K562 (cell line): ENCODE data around the gene CD3D. TPM values are rescaled to one million over a fixed set of nuclear protein-coding genes. Genes with fewer than 3 reads are reported as not detected.
A peak's percentile ranks its signal among the peaks of the same experiment; 100 is the strongest.

Source experiments
- CREB1 ChIP-seq, 2 experiments: sonication (generic) in 1 of 2; formaldehyde crosslinking in 1 of 2; IDR thresholded peaks; 2 replicates each; pipeline versions ENCODE4 v1.6.1 to v1.8.0; 2012 to 2022; ENCODE audit warnings: inconsistent platforms in 1 of 2, mild to moderate bottlenecking in 1 of 2, missing genetic modification reagents in 1 of 2, moderate library complexity in 1 of 2
- CREBBP ChIP-seq: IDR thresholded peaks from one replicate; pipeline ENCODE4 v1.6.1; 2012; ENCODE audit warnings: low read depth, mild to moderate bottlenecking, control low read depth, inconsistent platforms, low read length
- CREM ChIP-seq: IDR thresholded peaks from 2 replicates; pipeline ENCODE4 v1.6.1; 2014; ENCODE audit warnings: antibody characterized with exemption, low read depth
- ELF4 ChIP-seq: fragments of 450-650 bp; formaldehyde crosslinking; IDR thresholded peaks from 2 replicates; pipeline ENCODE4 v1.4.0; 2022; ENCODE audit warnings: missing genetic modification characterization
- LARP7 ChIP-seq: fragments of 450-650 bp; IDR thresholded peaks from 2 replicates; pipeline ENCODE4 v1.6.1; 2016
- MAFF ChIP-seq: IDR thresholded peaks from 2 replicates; pipeline ENCODE4 v1.6.1; 2012; ENCODE audit warnings: low read length, improper control_type of control experiment
- MTF1 ChIP-seq: fragments of 250-450 bp; sonication (Bioruptor Pico); IDR thresholded peaks from 2 replicates; pipeline ENCODE4 v1.9.0; 2021; ENCODE audit warnings: moderate library complexity, mild to moderate bottlenecking, inconsistent platforms, borderline replicate concordance
- PHF8 ChIP-seq: fragments of 200-600 bp; sonication (generic); IDR thresholded peaks from 2 replicates; pipeline ENCODE4 v1.6.1; 2012; ENCODE audit warnings: mixed run types, mild to moderate bottlenecking, inconsistent platforms, low read length, moderate library complexity, borderline replicate concordance
- RBFOX2 ChIP-seq: fragments of 200-400 bp; formaldehyde crosslinking; IDR thresholded peaks from 2 replicates; pipeline ENCODE4 v1.6.1; 2017; ENCODE audit warnings: low read depth, mild to moderate bottlenecking, low read length, moderate library complexity
- ZNF324 ChIP-seq: fragments of 250-450 bp; sonication (Bioruptor Pico); IDR thresholded peaks from 2 replicates; pipeline ENCODE4 v1.4.0; 2020; ENCODE audit warnings: mild to moderate bottlenecking
- ZNF354B ChIP-seq: fragments of 250-450 bp; sonication (Bioruptor Pico); IDR thresholded peaks from 2 replicates; pipeline ENCODE4 v1.4.0; 2020
- polyA plus RNA-seq, 8 experiments: library from polyadenylated mRNA; depleted of rRNA in 4 of 8; stranded (reverse) in 5 of 8; unstranded in 3 of 8; fragments of >200 nt; fragmentation: Nextera tagmentation in 2 of 8; fragmentation: Illumina TruSeq in 1 of 8; extraction: Ambion mirVana in 2 of 8; extraction: Trizol in 1 of 8; gene quantifications; 2 replicates each; pipeline versions ENCODE4 v1.2.1 to v1.2.3, GENCODE V29; 2011 to 2014; ENCODE audit warnings: inconsistent platforms in 1 of 8, missing spikeins in 1 of 8
- total RNA-seq, 7 experiments: library from RNA; depleted of rRNA in 6 of 7; stranded (reverse); fragments of >200 nt in 6 of 7; fragmentation: Illumina TruSeq in 2 of 7; extraction: Trizol in 2 of 7; gene quantifications; 2 replicates each; pipeline versions ENCODE4 v1.2.1 to v1.2.3, GENCODE V29; 2011 to 2021; ENCODE audit warnings: low replicate concordance in 1 of 7
- TF ChIP-seq, protein P1 (sequence below): fragments of 450-650 bp; IDR thresholded peaks from 2 replicates; pipeline ENCODE4 v1.6.1; 2016; ENCODE audit warnings: mild to moderate bottlenecking, moderate library complexity
- TF ChIP-seq, protein P2 (sequence below): sonication (generic); formaldehyde crosslinking; IDR thresholded peaks from 2 replicates; pipeline ENCODE4 v1.8.0; 2022; ENCODE audit warnings: mild to moderate bottlenecking, missing genetic modification reagents
- TF ChIP-seq, protein P3 (sequence below): fragments of 250-450 bp; sonication (Bioruptor Pico); IDR thresholded peaks from 2 replicates; pipeline ENCODE4 v1.8.0; 2021; ENCODE audit warnings: borderline replicate concordance, mild to moderate bottlenecking, moderate library complexity; ENCODE audit not compliant: poor library complexity, severe bottlenecking
- TF ChIP-seq, protein P4 (sequence below): fragments of 250-450 bp; sonication (Bioruptor Pico); IDR thresholded peaks from 2 replicates; pipeline ENCODE4 v1.8.0; 2021; ENCODE audit warnings: moderate library complexity, mild to moderate bottlenecking, inconsistent platforms

The CD3D gene
- total and polyA plus RNA-seq, 9 of the 15 experiments (the other 6 are each of a cell fraction or from before 2014, with no cell fraction given) = 36.2 to 238 (median 67.1) TPM

DNA sequence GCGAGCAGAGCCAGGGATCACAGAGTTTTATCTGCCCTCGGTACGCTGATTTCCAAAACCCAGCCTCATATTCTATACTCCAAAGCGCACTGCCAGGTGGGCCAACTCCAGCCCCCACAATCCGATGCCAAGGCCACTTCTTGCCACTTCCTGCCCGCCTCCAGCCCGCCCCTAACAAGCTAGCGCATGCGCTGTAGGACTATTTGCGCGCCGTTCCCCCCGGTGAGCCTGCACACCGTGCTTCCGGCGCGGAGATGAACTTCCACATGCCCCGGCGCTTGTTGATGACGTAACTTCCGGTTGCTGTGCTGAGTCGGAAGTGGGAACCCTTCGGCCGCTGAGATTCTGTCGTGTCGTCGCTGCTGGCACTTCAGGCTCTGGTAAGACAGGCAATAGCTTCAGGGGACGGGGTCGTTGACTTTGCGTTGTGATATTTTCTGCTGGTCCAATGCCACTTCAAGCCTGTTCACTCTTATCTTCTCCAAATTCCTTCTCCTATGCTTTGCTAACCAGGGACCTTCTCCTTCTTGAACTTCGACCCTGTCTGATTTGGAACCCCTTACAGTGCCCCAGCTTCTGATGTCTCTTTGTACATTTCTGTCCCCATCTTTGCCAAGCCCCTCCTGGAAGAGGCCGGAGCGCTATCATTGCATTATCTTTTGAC lies 16.9 kb upstream of the CD3D start, which contains the start of gene UBE4A (continued):
- TF ChIP-seq, protein P1, sequence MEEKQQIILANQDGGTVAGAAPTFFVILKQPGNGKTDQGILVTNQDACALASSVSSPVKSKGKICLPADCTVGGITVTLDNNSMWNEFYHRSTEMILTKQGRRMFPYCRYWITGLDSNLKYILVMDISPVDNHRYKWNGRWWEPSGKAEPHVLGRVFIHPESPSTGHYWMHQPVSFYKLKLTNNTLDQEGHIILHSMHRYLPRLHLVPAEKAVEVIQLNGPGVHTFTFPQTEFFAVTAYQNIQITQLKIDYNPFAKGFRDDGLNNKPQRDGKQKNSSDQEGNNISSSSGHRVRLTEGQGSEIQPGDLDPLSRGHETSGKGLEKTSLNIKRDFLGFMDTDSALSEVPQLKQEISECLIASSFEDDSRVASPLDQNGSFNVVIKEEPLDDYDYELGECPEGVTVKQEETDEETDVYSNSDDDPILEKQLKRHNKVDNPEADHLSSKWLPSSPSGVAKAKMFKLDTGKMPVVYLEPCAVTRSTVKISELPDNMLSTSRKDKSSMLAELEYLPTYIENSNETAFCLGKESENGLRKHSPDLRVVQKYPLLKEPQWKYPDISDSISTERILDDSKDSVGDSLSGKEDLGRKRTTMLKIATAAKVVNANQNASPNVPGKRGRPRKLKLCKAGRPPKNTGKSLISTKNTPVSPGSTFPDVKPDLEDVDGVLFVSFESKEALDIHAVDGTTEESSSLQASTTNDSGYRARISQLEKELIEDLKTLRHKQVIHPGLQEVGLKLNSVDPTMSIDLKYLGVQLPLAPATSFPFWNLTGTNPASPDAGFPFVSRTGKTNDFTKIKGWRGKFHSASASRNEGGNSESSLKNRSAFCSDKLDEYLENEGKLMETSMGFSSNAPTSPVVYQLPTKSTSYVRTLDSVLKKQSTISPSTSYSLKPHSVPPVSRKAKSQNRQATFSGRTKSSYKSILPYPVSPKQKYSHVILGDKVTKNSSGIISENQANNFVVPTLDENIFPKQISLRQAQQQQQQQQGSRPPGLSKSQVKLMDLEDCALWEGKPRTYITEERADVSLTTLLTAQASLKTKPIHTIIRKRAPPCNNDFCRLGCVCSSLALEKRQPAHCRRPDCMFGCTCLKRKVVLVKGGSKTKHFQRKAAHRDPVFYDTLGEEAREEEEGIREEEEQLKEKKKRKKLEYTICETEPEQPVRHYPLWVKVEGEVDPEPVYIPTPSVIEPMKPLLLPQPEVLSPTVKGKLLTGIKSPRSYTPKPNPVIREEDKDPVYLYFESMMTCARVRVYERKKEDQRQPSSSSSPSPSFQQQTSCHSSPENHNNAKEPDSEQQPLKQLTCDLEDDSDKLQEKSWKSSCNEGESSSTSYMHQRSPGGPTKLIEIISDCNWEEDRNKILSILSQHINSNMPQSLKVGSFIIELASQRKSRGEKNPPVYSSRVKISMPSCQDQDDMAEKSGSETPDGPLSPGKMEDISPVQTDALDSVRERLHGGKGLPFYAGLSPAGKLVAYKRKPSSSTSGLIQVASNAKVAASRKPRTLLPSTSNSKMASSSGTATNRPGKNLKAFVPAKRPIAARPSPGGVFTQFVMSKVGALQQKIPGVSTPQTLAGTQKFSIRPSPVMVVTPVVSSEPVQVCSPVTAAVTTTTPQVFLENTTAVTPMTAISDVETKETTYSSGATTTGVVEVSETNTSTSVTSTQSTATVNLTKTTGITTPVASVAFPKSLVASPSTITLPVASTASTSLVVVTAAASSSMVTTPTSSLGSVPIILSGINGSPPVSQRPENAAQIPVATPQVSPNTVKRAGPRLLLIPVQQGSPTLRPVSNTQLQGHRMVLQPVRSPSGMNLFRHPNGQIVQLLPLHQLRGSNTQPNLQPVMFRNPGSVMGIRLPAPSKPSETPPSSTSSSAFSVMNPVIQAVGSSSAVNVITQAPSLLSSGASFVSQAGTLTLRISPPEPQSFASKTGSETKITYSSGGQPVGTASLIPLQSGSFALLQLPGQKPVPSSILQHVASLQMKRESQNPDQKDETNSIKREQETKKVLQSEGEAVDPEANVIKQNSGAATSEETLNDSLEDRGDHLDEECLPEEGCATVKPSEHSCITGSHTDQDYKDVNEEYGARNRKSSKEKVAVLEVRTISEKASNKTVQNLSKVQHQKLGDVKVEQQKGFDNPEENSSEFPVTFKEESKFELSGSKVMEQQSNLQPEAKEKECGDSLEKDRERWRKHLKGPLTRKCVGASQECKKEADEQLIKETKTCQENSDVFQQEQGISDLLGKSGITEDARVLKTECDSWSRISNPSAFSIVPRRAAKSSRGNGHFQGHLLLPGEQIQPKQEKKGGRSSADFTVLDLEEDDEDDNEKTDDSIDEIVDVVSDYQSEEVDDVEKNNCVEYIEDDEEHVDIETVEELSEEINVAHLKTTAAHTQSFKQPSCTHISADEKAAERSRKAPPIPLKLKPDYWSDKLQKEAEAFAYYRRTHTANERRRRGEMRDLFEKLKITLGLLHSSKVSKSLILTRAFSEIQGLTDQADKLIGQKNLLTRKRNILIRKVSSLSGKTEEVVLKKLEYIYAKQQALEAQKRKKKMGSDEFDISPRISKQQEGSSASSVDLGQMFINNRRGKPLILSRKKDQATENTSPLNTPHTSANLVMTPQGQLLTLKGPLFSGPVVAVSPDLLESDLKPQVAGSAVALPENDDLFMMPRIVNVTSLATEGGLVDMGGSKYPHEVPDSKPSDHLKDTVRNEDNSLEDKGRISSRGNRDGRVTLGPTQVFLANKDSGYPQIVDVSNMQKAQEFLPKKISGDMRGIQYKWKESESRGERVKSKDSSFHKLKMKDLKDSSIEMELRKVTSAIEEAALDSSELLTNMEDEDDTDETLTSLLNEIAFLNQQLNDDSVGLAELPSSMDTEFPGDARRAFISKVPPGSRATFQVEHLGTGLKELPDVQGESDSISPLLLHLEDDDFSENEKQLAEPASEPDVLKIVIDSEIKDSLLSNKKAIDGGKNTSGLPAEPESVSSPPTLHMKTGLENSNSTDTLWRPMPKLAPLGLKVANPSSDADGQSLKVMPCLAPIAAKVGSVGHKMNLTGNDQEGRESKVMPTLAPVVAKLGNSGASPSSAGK = no peak; the same call in 1 of the 2 replicates
- TF ChIP-seq, protein P2, sequence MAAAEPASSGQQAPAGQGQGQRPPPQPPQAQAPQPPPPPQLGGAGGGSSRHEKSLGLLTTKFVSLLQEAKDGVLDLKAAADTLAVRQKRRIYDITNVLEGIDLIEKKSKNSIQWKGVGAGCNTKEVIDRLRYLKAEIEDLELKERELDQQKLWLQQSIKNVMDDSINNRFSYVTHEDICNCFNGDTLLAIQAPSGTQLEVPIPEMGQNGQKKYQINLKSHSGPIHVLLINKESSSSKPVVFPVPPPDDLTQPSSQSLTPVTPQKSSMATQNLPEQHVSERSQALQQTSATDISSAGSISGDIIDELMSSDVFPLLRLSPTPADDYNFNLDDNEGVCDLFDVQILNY (CRISPR knock-in tag) = no peak
- no peak for TF ChIP-seq MAFF
- TF ChIP-seq LARP7 = no peak
- TF ChIP-seq RBFOX2 = peak; percentile 92
- TF ChIP-seq CREBBP = no peak
- TF ChIP-seq, protein P3, sequence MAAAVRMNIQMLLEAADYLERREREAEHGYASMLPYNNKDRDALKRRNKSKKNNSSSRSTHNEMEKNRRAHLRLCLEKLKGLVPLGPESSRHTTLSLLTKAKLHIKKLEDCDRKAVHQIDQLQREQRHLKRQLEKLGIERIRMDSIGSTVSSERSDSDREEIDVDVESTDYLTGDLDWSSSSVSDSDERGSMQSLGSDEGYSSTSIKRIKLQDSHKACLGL (CRISPR knock-in tag) = no peak
- TF ChIP-seq MTF1 (CRISPR knock-in tag) = no peak
- no peak for TF ChIP-seq ZNF354B (CRISPR knock-in tag)
- peak; percentile 40 for TF ChIP-seq ELF4
- TF ChIP-seq, protein P4, sequence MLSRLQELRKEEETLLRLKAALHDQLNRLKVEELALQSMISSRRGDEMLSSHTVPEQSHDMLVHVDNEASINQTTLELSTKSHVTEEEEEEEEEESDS (CRISPR knock-in tag) = no peak
- TF ChIP-seq CREB1 (IDR thresholded peaks at IDR 0.05) = peak; percentile 97
- TF ChIP-seq CREB1 (CRISPR knock-in tag; IDR thresholded peaks at IDR 0.05) = peak; percentile 99
- peak; percentile 90; the same call in 1 of the 2 replicates for TF ChIP-seq PHF8
- no peak for TF ChIP-seq ZNF324
- peak; percentile 100 for TF ChIP-seq CREM
